Peyer's patch (tissue), 4 donors: ENCODE data around the gene ELAC1. TPM values are rescaled to one million over a fixed set of nuclear protein-coding genes. Genes with fewer than 3 reads are reported as not detected.

ENCODE experiments used
- DNase-seq, 3 donors: peaks; one replicate each; pipeline ENCODE4 v3.0.0-alpha.2; 2017 to 2019
- H3K27ac ChIP-seq, 4 donors: fragments of 200-600 bp; sonication (generic); one replicate each; pipeline ENCODE4 v1.5.1; 2016 to 2019
- H3K27me3 ChIP-seq, 2 donors: fragments of 200-600 bp; sonication (generic); one replicate each; pipeline ENCODE4 v1.5.1; 2019
- H3K36me3 ChIP-seq, 3 donors: fragments of 200-600 bp; sonication (generic); one replicate each; pipeline ENCODE4 v1.5.1; 2016 to 2019
- H3K4me1 ChIP-seq, 4 donors: fragments of 200-600 bp; sonication (generic); one replicate each; pipeline ENCODE4 v1.5.1; 2016 to 2019
- H3K4me3 ChIP-seq, 4 donors: fragments of 200-600 bp; sonication (generic); 1 replicate in 3 of 4; 2 replicates in 1 of 4; pipeline ENCODE4 v1.5.1; 2016 to 2019; ENCODE audit warnings: mild to moderate bottlenecking in 1 of 4
- H3K9me3 ChIP-seq, 4 donors: fragments of 200-600 bp; sonication (generic); one replicate each; pipeline ENCODE4 v1.5.1; 2016 to 2019; ENCODE audit warnings: mild to moderate bottlenecking in 1 of 4
- CTCF ChIP-seq, 6 experiments: fragments of 450-650 bp in 4 of 6; fragments of 200-600 bp in 2 of 6; sonication (generic) in 1 of 6; IDR thresholded peaks; one replicate each; pipeline ENCODE4 v1.5.1; 2017 to 2019; ENCODE audit warnings: antibody characterized with exemption in 6 of 6, mild to moderate bottlenecking in 3 of 6, moderate library complexity in 1 of 6
- POLR2A ChIP-seq, 2 donors: fragments of 450-650 bp; IDR thresholded peaks; one replicate each; pipeline ENCODE4 v1.5.1; 2017; ENCODE audit warnings: antibody characterized with exemption in 2 of 2, mild to moderate bottlenecking in 2 of 2, moderate library complexity in 2 of 2
- total RNA-seq, 4 donors: library from RNA; depleted of rRNA; stranded (reverse); fragments of >200 nt; gene quantifications; one replicate each; pipeline ENCODE4 v1.1.0, GENCODE V29; 2016

The ELAC1 gene
- total RNA-seq, 4 donors from 2014 or later: 7.1 to 15.5 (median 8.5) TPM

DNA sequence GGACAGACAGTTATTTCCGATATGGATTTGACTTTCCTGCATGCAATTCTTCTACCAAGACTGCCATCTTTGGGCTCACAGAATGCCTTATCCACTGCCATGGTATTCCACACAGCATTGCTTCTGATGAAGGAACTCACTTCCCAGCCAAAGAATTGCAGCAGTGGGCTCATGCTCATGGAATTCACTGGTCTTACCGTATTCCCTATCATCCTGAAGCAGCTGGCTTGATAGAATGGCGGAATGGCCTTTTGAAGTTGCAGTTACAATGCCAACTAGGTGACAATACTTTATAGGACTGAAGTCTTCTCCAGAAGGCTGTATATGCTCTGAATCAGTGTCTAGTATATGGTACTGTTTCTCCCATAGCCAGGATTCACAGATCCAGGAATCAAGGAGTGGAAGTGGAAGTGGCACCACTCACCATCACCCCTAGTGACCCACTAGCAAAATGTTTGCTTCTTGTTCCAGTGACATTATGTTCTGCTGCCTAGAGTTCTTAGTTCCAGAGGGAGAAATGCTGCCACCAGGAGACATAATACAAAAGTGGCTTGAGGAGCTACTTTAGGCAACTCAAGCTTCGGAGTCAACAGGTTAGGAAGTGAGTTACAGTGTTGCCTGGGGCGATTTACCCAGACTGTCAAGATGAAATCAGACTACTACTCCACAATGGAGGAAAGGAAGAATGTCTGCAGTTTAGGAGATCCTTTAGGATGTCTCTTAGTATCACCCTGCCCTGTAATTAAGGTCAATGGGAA is 38.4 kb downstream of the ELAC1 start:
- no peak for TF ChIP-seq POLR2A (IDR thresholded peaks at IDR 0.05)
- TF ChIP-seq CTCF (IDR thresholded peaks at IDR 0.05): no peak
- DNase-seq: no peak
- no peaks in the 10 kb centered on the region for H3K4me1 ChIP-seq
- H3K36me3 ChIP-seq: no peaks in the 10 kb centered on the region
- H3K27me3 ChIP-seq: no peaks in the 10 kb centered on the region
- no peaks in the 10 kb centered on the region for H3K9me3 ChIP-seq
- H3K27ac ChIP-seq: no peak overlapping the region
- no peak overlapping the region for H3K4me3 ChIP-seq

DNA sequence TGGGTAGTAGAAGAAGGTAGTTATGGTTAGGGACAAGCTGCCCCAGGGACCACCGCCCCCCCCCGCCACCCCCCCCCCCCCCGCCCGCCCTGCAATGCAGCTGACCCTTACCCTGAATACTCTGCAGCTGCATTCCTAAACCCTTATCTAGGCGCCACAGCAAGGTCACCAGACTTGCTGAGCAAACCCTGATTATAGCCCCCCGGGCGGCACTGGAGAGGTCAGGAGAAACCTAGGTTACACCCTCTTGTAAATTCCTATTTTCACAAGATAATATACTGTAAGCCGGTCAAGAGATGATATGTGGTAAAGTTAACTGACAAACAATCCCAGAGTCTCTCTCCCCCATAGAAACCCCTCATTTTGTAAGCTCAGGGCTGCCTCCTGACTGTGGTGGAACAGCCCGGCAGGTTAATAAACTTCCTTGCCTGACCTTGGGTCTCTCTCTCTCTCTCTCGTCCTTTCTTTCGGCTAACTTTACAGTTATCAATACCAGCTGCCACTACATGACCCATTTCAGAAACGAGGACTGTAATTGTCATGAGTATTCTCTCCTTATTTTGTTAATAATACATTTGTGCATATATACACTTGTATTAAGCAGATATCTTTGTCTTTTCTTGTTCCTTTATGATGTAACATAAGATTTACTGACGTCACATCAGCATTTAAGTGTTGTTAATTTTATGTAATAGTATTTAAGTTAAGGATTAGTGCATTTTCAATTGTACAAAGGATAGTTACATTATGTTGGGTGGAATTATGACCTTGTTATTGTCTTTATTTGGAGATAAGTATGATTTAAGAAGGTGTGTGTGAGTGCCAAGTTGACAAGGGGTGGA is 39.3 kb downstream of the ELAC1 start:
- no peak for DNase-seq
- TF ChIP-seq POLR2A (IDR thresholded peaks at IDR 0.05) (no peak), CTCF (IDR thresholded peaks at IDR 0.05) (no peak)
- H3K9me3 ChIP-seq: no peaks in the 10 kb centered on the region
- no peaks in the 10 kb centered on the region for H3K4me1 ChIP-seq
- H3K36me3 ChIP-seq: no peaks in the 10 kb centered on the region
- no peak overlapping the region for H3K27ac ChIP-seq
- no peak overlapping the region for H3K4me3 ChIP-seq
- no peaks in the 10 kb centered on the region for H3K27me3 ChIP-seq

DNA sequence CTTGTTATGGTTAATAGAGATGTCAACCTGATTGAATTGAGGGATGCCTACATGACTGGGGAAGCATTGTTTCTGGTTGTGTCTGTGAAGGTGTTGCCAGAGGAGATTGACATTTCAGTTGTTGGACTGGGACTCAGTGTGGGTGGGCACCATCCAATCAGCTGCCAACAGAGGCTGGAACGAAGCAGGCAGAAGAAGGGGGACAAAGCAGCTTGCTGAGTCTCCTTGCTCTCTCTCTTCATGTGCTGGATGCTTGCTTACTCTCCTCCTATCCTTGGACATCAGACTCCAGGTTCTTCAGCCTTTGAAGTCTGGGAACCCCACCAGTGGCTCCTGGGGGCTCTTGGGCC is 39.9 kb downstream of the ELAC1 start:
- Histone ChIP-seq H3K27me3 (no peaks in the 10 kb centered on the region), H3K9me3 (no peaks in the 10 kb centered on the region), H3K36me3 (no peaks in the 10 kb centered on the region), H3K4me3 (no peak overlapping the region), H3K27ac (no peak overlapping the region), H3K4me1 (no peaks in the 10 kb centered on the region)
- TF ChIP-seq POLR2A (IDR thresholded peaks at IDR 0.05) (no peak), CTCF (IDR thresholded peaks at IDR 0.05) (no peak)
- DNase-seq: no peak

GRCh38 chr18:51009072-51009471 is 41.2 kb downstream of the ELAC1 start:
- no peak for TF ChIP-seq POLR2A (IDR thresholded peaks at IDR 0.05)
- TF ChIP-seq CTCF (IDR thresholded peaks at IDR 0.05): no peak
- H3K4me3 ChIP-seq: no peak overlapping the region
- H3K27ac ChIP-seq: no peak overlapping the region
- H3K9me3 ChIP-seq: no peaks in the 10 kb centered on the region
- no peaks in the 10 kb centered on the region for H3K36me3 ChIP-seq
- DNase-seq: no peak
- no peaks in the 10 kb centered on the region for H3K27me3 ChIP-seq
- no peaks in the 10 kb centered on the region for H3K4me1 ChIP-seq

GRCh38 chr18:51010218-51010617 is 42.4 kb downstream of the ELAC1 start:
- Histone ChIP-seq H3K4me1 (no peaks in the 10 kb centered on the region), H3K36me3 (no peaks in the 10 kb centered on the region), H3K27me3 (no peaks in the 10 kb centered on the region), H3K27ac (no peak overlapping the region), H3K4me3 (no peak overlapping the region), H3K9me3 (no peaks in the 10 kb centered on the region)
- TF ChIP-seq CTCF (IDR thresholded peaks at IDR 0.05): no peak
- TF ChIP-seq POLR2A (IDR thresholded peaks at IDR 0.05): no peak
- DNase-seq: no peak
